ENCODE measurements around the gene GABBR2.

Gene GABBR2

GRCh38 chr9:98399950-98400683 is 308.6 kb downstream of the GABBR2 start:
- DNase-seq (ENCODE audit: low spot score): no peak

- no peak for DNase-seq (ENCODE audit: low spot score)
These were observed 312.1 kb downstream of the GABBR2 start for GRCh38 chr9:98396656-98397055.

DNA sequence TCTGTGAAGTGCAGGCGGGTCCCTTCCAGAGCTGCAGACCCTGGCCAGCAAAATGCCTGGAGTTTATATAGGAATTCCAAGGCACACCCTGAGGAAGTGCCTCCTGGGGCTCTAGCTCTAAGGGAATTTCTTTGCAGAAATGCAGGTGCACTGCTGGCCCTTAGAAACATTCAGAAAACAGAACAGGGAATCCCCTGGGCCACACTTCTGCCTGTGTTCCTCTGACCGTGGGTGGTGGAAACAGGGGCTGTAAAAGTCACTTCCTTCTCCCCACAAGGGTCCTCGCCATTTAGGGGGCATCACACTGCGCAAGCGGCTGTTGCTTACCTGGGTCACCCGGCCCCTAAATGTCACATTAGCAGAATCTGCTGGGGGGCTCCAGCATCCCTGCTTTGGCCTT is 312.5 kb downstream of the GABBR2 start:
- DNase-seq (ENCODE audit: low spot score): no peak

GRCh38 chr9:98391867-98392266 is 316.9 kb downstream of the GABBR2 start:
- DNase-seq (ENCODE audit: low spot score): no peak

- DNase-seq (ENCODE audit: low spot score): no peak
These were observed 317.3 kb downstream of the GABBR2 start for GRCh38 chr9:98391406-98391805.

DNA sequence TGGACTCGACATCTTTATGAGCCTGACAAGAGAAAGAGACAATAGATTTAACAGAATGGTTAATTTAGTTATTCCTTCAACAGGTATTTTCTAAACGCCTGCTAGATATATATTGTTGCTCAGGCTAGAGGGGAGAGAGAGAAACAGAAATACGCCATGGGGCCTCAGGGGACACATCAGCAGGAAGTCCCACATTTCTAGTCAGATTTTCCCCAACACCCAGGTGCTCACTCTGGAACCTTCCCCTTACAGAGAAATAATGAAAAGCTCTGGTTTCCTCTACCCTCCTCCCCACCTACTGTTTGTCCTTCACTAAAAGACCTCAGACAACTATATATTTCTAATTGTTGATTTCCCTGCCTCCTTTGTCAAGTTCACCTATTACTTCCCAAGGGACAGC is 323.0 kb downstream of the GABBR2 start:
- DNase-seq (ENCODE audit: low spot score): no peak

DNA sequence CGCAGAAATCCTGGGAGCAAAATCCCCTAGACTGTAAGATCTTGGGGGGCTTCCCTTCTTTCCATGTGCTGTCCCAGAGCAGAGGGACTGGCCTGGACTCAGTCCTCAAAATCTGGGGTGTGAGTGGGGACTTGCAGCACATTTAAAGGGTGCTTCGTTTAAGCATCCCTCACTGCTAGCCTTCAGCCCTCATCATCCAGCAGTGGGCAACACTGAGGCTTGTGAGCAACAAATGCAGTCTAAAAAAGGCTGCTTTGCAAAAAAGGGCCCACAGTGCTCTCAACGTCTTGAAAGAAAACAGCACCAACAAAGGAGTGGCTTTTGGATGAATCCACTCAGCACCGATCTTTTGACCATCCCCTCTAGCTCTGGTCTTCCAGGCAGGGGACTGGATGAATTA is 325.0 kb downstream of the GABBR2 start:
- DNase-seq (ENCODE audit: low spot score): no peak

GRCh38 chr9:98381311-98382103 is 327.2 kb downstream of the GABBR2 start:
- DNase-seq (ENCODE audit: low spot score): no peak

DNA sequence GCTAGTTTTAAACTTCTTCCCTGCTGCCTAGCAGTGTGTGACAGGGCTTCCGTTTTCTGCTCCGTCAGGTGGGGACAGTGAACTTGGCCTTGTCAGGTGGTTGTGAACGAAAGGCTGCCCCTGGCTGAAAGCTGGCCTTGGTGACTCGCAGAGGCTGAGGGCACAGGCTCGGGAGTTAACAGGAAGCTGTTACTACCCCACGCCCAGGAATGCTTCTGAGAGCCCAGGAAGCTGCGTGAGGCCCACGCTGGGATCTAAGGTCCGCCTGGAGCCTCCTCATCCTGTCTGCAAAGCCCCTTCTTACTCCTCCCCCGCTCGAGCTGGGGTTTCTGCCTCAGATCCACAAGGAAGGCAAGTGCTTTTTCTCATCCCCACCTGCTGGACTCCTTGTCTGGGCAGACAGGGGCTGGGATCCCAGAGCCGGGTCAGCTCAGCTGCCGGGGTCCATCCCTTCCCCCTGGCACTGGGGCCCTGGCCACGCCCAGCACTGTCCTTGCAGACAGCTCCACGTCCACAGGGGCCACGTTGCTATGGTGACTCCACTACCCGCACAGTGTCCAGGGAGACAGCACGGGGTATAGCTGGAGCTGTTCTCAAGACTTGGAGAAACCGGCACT is 328.6 kb downstream of the GABBR2 start:
- DNase-seq (ENCODE audit: low spot score): peak; percentile 73

DNA sequence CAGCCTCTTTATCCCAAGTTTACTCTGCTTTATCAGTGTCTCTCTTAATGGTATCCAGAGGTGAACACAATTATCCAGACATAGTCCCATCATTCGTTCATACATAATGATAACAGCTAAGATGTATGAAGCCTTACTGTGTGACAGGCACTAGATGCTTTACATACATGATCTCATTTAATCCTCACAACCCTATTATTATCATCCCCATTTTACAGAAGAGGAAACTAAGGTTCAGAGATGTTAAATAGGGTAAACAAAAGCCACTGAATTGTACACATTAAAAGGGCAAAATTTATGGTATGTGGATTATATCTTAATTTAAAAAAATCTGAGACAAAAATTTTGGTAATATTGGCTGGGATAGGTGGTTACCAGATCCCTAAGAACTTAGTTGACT is 329.2 kb downstream of the GABBR2 start:
- DNase-seq (ENCODE audit: low spot score): no peak

DNA sequence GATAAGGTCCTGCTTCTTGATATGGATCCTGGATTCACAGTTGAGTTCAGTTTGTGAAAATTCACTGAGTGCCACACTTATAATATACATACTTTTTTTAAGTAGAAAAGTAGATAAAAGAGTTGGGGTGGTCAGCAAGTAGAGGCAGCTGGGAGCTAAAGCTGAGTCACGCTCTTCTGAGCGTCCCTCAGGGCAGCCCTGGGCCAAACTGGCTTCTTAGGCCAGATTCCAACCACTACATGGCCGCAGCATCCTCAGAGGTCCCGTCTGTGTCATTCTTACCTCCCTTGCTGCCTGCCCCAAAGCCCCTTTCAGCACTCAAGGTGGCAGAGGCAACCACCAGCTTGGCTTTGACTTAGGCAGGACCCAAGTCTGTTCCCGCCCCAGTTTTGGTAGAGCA is 329.9 kb downstream of the GABBR2 start:
- DNase-seq (ENCODE audit: low spot score): no peak

- peak; percentile 27 for DNase-seq (ENCODE audit: low spot score)
These were observed 330.4 kb downstream of the GABBR2 start for GRCh38 chr9:98378206-98378780.

- DNase-seq (ENCODE audit: low spot score): peak; percentile 67
These were observed 333.5 kb downstream of the GABBR2 start for GRCh38 chr9:98375138-98375726.

DNA sequence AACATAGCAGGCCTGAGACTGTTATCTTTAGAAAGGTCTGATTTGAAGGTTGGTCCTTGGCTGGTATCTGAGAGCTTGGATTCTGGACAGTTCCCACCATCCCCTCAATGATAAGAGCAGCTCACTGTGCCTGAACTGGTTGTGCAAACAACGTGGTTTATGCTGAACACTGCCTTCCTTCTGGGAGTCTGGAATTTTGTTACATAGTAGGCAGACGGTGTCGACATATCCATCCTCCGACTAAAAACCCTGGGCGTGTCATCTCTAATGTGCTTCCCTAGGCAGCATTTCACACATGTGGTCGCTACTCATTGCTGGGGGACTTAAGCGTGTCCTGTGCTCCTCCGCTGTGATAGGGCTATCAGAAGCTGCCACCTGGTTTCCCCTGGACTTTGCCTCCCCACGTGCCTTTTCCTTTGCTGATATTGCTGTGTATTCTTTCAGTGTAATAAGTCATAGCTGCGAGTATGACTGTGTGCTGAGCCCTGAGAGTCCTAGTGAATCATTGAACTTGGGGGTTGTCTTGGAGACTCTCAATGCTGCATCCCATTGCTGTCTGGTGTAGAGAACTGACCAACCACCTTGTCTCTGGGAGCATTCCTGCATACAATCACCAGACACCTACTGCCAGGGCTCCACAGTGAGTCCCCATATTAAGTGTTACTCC is 334.2 kb downstream of the GABBR2 start:
- DNase-seq (ENCODE audit: low spot score): peak; percentile 92

DNA sequence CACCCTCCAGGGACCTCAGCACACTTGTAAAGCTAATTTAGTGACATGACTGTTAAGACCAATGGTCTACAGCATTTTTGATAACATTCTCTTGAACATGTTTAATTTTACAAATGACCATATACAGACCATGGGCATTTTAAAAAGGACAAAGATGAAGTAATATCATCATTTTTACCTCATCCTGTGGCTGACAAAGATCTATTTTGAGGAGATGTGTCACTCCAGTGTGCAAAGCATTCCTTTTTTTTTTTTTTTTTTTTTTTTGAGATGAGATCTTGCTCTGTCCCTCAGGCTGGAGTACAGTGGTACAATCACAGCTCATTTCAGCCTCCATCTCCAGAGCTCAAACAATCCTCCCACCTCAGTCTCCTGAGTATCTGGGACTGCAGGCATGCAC is 335.1 kb downstream of the GABBR2 start:
- DNase-seq (ENCODE audit: low spot score): peak; percentile 66

- DNase-seq (ENCODE audit: low spot score): no peak
These were observed 336.5 kb downstream of the GABBR2 start for GRCh38 chr9:98372077-98372836.

DNA sequence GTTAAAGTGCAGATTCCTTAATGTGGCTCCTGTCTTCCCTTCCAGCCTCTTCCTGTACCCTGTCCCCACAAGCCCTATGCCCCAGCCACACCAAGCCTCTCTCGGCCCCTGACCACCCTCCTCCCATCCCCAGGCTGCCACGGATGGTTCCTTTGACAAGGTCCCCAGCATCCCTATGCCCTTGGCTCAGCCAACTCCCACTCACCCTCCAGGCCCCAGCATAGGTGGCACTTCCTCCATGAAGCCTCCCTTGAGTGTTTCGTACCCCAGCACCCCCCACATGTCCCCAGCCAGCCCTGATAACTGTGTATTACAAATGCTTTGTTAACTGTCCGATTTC is 337.8 kb downstream of the GABBR2 start:
- no peak for DNase-seq (ENCODE audit: low spot score)

DNA sequence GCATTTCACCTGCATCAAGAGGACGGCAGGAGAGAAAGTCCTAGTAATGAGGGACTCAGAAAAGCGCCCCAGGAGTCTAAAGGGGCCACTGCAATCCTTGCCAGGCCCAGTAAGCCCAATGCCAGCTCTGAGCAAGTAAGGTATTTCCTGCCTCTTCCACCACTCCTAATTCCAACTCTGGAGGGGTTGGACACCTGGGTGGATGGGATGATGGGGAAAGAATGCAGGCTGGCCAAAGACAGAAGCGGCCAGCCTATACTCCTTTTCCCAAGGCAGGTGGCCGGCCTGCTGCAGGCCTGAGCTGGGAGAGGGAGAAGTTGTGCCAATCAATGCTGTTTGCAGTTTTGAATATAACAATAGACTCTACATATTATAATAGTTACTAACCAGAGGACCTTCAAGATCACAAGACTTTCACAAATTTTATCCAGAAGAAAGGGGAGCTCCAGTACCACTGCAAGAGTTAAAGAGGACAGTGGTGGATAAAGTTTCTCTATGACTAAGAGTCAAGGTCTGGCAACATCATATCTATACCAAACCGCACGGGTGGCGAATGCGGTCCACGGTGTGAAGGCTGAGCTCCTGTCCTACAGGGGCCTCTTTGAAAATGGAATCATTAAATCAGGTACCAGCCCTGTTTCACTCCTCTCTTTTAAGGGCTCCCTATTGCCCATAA is 338.3 kb downstream of the GABBR2 start:
- no peak for DNase-seq (ENCODE audit: low spot score)

- DNase-seq (ENCODE audit: low spot score): no peak
These were observed 338.8 kb downstream of the GABBR2 start for GRCh38 chr9:98369896-98370295.

DNA sequence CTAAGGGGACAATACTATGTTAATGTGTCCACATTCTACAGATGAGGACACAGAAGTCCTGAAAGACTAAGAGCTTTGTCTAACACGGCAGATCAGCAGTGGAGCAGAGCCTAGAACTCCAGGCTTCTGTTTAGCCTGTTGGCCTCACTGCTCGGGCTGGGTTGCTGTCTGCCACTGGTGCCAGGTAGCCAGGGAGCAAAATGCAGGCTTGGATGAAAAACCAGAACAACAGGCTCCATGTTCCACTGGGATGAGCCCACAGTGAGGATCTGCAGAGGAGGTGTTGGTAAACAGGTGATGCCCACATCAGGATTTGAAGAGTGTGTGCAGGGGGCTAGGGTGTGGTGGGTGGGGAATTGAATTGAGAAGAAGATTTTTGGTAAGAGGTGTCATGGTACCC is 339.3 kb downstream of the GABBR2 start:
- DNase-seq (ENCODE audit: low spot score): no peak

- no peak for DNase-seq (ENCODE audit: low spot score)
These were observed 339.7 kb downstream of the GABBR2 start for GRCh38 chr9:98369066-98369425.

All from hepatic stellate cell (primary cell).